GM19043 (cell line): ENCODE results near the gene MYH2.

Experiments
- ATAC-seq: cut with Tn5 transposase; IDR thresholded peaks from one replicate; pipeline ENCODE4 v1.9.1; 2021; ENCODE audit warnings: low read depth; ENCODE audit not compliant: unreplicated experiment

Gene MYH2

GRCh38 chr17:10518271-10519037 is 31.0 kb downstream of the MYH2 start, which contains the start of gene MYH1:
TSS of gene MYH1 (minus strand) at chr17:10518542. CDS start at chr17:10516642, 1,900 bp downstream.
- ATAC-seq, result no peak

- ATAC-seq, result no peak
These were observed 32.8 kb downstream of the MYH2 start for GRCh38 chr17:10516638-10517037.

- ATAC-seq, result no peak
These were observed 33.4 kb downstream of the MYH2 start for GRCh38 chr17:10516065-10516464.

- no peak for ATAC-seq
These were observed 36.0 kb downstream of the MYH2 start for GRCh38 chr17:10513299-10514067.

- ATAC-seq, result no peak
These were observed 36.6 kb downstream of the MYH2 start for GRCh38 chr17:10512856-10513255.

- ATAC-seq, result no peak
These were observed 49.5 kb downstream of the MYH2 start for GRCh38 chr17:10499950-10500349.

- no peak for ATAC-seq
These were observed 57.5 kb downstream of the MYH2 start for GRCh38 chr17:10492004-10492403.

GRCh38 chr17:10482252-10482651 is 67.2 kb downstream of the MYH2 start:
- ATAC-seq, result no peak

GRCh38 chr17:10477701-10478100 is 71.8 kb downstream of the MYH2 start:
- ATAC-seq, result no peak

GRCh38 chr17:10474536-10474935 is 74.9 kb downstream of the MYH2 start:
- no peak for ATAC-seq

- ATAC-seq, result no peak
These were observed 77.6 kb downstream of the MYH2 start for GRCh38 chr17:10471858-10472257.
